NCI-H2081 (cell line): ENCODE data around the gene RTP2.
A peak's percentile ranks its signal among the peaks of the same experiment; 100 is the strongest.

Source experiments
- DNase-seq, 2 experiments: peaks; one replicate each; lab custom pipeline; 2025; lab: John Stamatoyannopoulos, UW

Gene RTP2

GRCh38 chr3:187702507-187703033, at the start of gene RTP2:
TSS of gene RTP2 (minus strand) at chr3:187702557. CDS start at chr3:187702128, 429 bp downstream.
- no peak for DNase-seq

GRCh38 chr3:187750513-187751123, 48.3 kb upstream of the RTP2 start:
- DNase-seq, result no peak

- peak in 1 of 2 experiments; percentile 40 for DNase-seq
These were observed 47.7 kb upstream of the RTP2 start for GRCh38 chr3:187750006-187750512.

GRCh38 chr3:187748050-187748481, 45.7 kb upstream of the RTP2 start:
- DNase-seq, result peak; percentile 92

- no peak for DNase-seq
These were observed 45.1 kb upstream of the RTP2 start for GRCh38 chr3:187747506-187747905.

- no peak for DNase-seq
These were observed 44.3 kb upstream of the RTP2 start for GRCh38 chr3:187746442-187747281.

GRCh38 chr3:187746059-187746441, 43.7 kb upstream of the RTP2 start:
- no peak for DNase-seq

GRCh38 chr3:187745201-187746058, 43.1 kb upstream of the RTP2 start, which contains the start of gene BCL6:
TSS of gene BCL6 (minus strand) at chr3:187745468. CDS start at chr3:187733693, 11,775 bp downstream.
- DNase-seq, result peak; percentile 89 to 94

GRCh38 chr3:187744169-187745151, 42.1 kb upstream of the RTP2 start:
- peak; percentile 27 to 40 for DNase-seq

- DNase-seq, result peak in 1 of 2 experiments; percentile 28
These were observed 41.1 kb upstream of the RTP2 start for GRCh38 chr3:187743195-187744141.

- no peak for DNase-seq
These were observed 40.2 kb upstream of the RTP2 start for GRCh38 chr3:187742351-187743171.

GRCh38 chr3:187741403-187742350, 39.3 kb upstream of the RTP2 start:
- DNase-seq, result peak; percentile 67 to 72

- peak; percentile 48 to 62 for DNase-seq
These were observed 38.4 kb upstream of the RTP2 start for GRCh38 chr3:187740421-187741399.

GRCh38 chr3:187739561-187740332, 37.4 kb upstream of the RTP2 start:
- DNase-seq, result peak; percentile 63 to 80

- DNase-seq, result no peak
These were observed 36.8 kb upstream of the RTP2 start for GRCh38 chr3:187739094-187739560.
